Ramos (cell line): ENCODE results near the gene JCAD.

ENCODE experiments used
- in situ Hi-C: fragments of 300-500 bp; cut with MboI; formaldehyde crosslinking; loops from one replicate; pipeline ENCODE4 v1.14.3; 2022; ENCODE audit warnings: low sequenced_read_pairs; ENCODE audit not compliant: unreplicated experiment

The JCAD gene

DNA sequence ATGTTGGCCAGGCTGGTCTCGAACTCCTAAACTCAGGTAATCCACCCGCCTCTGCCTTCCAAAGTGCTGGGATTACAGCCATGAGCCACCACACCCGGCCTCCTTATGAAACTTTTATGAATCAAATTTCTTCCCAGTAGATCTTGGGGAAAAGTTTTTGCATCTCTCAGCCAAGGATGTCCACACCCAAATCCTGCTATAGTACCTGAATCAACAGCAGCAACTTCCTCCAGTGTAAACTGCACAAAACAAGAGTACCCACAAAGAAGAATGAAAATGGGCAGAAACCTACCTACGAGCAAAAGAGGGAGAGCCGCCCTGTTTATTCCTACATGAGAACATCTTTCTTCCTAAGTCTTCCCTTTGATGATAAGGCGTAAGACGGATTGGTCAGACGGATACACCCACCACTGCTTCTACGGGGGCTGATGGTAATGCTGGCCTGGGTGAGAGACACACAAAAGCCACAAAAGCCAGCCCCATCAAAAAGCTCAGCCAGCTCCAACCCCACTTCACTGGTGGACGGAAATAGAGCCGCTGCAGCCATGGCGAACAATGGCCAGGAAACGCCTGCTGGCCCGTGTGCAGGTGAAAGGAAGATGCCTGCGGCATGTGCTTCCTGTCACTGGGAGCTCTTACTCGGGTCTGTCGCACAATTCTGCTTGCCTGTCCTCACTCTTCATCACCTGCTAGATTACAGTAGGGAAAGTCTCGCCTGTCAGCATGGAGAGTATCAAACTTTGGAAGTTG is 10.4 kb downstream of the JCAD start:
- in situ Hi-C loops = no loop called here

GRCh38 chr10:30047924-30048531 is 11.4 kb downstream of the JCAD start:
- in situ Hi-C loops = no loop called here

GRCh38 chr10:30047430-30047829 is 12.0 kb downstream of the JCAD start:
- in situ Hi-C loops = no loop called here

GRCh38 chr10:30046476-30046875 is 12.9 kb downstream of the JCAD start:
- in situ Hi-C loops = no loop called here

- in situ Hi-C loops = no loop called here
Observed at GRCh38 chr10:30045961-30046360, 13.4 kb downstream of the JCAD start.

GRCh38 chr10:30043476-30044270 is 15.7 kb downstream of the JCAD start:
- in situ Hi-C loops = no loop called here

GRCh38 chr10:30042820-30043219 is 16.6 kb downstream of the JCAD start:
- in situ Hi-C loops = no loop called here

DNA sequence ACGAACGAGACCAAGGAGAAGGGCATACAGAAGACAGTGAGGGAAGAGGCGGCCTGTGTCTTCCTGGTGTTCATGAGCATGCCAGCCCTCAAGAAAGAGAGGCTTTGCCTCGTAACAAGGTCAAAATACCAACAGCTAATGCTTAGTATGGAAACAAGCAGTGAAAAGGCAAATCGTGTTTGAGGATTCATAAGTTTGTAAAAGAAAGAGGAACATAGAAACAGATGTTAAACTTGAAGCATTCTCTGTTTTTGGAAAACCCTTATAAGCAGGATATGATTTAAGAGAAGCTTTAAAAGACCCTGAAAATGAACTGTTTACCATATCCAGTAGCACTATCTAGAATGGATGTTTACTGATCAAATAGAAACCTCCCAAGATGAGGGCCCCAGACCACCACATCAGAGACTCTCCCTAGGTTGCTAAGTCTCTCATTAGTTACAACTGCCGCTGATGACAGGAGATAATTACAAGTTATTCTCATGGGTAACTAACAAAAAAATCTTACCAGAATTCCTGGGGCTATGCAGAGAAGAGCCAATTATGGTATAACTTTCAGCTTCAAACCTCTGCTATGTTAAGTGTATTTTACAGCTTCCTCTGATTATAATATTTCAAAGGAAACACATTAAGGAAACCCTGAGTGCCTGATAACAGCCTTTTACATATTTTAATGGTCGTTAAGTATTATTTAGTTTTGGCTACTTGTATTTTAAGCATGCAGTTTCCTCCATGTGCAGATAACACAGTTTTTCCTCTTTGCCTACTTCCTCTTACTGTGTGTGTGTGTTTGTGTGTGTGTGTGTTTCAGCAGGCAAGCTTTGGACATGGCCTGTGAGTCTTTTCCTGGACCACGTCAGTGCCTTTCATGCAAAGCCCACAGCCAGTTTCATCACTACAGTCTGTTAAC is 17.9 kb downstream of the JCAD start:
- in situ Hi-C loops = no loop called here

- in situ Hi-C loops = no loop called here
Observed at GRCh38 chr10:30040597-30040996, 18.8 kb downstream of the JCAD start.

DNA sequence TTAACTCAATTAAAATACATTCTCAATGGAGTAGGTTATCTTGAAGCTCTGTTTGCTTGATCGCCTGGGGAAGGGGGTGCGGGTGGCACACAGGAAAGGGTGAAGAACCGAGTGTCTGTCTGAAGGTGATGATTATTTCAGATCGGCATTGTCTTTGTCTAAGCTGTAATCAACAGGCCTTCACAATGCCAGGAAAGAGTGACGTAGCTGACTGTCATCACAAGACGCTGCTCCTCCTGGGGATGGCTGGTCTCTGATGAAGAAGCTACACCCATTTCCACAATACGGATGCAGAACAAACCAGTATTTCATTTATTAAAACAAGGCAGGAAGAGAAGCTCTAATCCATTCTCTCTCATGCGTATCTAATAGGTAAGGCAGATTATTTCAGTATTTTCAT is 19.4 kb downstream of the JCAD start:
- in situ Hi-C loops = no loop called here

- in situ Hi-C loops = no loop called here
Observed at GRCh38 chr10:30039567-30039966, 19.8 kb downstream of the JCAD start.

DNA sequence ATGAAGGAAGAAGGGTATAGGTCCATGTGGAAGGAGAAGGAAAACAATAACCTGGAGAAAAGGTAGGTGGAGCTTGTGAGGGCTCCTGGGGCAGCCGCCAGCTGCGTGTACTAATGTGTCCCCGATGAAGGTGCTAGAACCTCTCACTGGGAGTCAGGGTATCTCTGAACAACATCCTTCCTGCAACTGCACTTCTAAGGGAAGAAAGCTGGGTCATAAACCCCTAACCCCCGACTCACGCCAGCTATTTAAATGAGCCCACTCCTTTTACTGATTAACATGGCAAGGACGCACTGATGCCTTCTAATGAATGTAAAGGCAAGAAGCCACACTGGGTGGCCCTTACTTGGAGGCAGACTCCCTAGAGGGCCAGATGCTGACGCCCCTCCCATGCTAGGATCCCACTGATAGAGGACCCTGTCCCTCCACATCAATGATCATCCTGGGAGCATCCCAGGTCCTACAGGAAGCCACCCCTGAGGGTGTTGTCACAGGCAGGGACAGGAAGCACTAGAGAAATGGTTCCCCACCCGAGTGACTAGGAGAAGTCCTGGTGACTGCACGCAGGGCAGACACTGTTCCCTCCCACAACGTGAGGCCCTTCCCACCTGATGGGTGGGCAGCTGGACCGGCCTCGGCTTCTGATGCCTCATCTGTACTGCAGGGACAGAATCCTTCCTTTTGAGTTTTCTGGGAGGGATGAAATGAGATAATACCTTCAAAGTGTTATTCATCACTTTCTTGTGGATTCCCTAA is 20.4 kb downstream of the JCAD start:
- in situ Hi-C loops = no loop called here

- in situ Hi-C loops = no loop called here
Observed at GRCh38 chr10:30037620-30038336, 21.6 kb downstream of the JCAD start.

- in situ Hi-C loops = no loop called here
Observed at GRCh38 chr10:30036811-30037210, 22.6 kb downstream of the JCAD start.

GRCh38 chr10:30036341-30036740 is 23.0 kb downstream of the JCAD start:
- in situ Hi-C loops = no loop called here

GRCh38 chr10:30034433-30035137 is 24.8 kb downstream of the JCAD start:
- in situ Hi-C loops = no loop called here

- in situ Hi-C loops = no loop called here
Observed at GRCh38 chr10:30032125-30032524, 27.3 kb downstream of the JCAD start.

- in situ Hi-C loops = no loop called here
Observed at GRCh38 chr10:30029872-30030256, 29.5 kb downstream of the JCAD start.
